Astrocyte (in vitro differentiated cells and primary cell): ENCODE results near the gene SH3D21.

ENCODE experiments used
- EZH2 ChIP-seq: IDR thresholded peaks from 2 replicates; pipeline ENCODE4 v1.6.1; 2012; ENCODE audit warnings: mild to moderate bottlenecking, low read length, inconsistent platforms; ENCODE audit not compliant: insufficient read depth
- TF ChIP-seq, protein P1 (sequence below): IDR thresholded peaks from 2 replicates; pipeline ENCODE4 v1.5.1; 2011; ENCODE audit warnings: low read depth, mild to moderate bottlenecking, inconsistent platforms, low read length, moderate library complexity; ENCODE audit not compliant: insufficient read depth

DNA sequence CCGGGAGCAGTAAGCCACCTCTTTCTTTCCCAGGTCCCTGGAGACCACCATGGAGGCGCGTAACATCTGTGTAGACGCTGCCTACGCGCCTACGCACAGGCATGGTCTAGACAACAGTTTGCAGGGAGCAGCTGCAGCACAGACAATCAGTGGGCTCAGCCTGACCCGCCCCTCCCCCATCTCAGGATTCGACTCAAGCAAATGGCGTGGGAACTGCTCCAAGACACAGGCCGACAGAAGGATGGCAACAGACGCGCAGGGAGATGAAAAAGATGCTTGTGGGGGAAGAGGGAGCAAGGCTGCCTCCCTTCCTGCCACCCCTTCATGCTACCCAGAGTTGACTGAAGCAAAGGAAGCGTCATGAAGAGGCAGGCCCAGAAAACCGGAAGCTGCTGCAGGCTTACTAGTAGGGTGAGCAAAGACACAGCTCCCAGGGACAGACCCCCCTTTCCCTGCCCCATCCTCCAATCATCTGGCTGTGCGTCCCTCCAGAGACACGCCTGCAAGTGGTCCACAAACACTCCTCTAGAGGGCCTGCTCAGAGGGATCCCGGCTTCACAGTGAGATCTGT is 60.0 kb downstream of the SH3D21 start:
- TF ChIP-seq, protein P1, sequence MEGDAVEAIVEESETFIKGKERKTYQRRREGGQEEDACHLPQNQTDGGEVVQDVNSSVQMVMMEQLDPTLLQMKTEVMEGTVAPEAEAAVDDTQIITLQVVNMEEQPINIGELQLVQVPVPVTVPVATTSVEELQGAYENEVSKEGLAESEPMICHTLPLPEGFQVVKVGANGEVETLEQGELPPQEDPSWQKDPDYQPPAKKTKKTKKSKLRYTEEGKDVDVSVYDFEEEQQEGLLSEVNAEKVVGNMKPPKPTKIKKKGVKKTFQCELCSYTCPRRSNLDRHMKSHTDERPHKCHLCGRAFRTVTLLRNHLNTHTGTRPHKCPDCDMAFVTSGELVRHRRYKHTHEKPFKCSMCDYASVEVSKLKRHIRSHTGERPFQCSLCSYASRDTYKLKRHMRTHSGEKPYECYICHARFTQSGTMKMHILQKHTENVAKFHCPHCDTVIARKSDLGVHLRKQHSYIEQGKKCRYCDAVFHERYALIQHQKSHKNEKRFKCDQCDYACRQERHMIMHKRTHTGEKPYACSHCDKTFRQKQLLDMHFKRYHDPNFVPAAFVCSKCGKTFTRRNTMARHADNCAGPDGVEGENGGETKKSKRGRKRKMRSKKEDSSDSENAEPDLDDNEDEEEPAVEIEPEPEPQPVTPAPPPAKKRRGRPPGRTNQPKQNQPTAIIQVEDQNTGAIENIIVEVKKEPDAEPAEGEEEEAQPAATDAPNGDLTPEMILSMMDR: no peak
- TF ChIP-seq EZH2: no peak
